ENCODE measurements around the gene STX1B. TPM values are rescaled to one million over a fixed set of nuclear protein-coding genes. Genes with fewer than 3 reads are reported as not detected.

STX1B gene
- total and polyA plus RNA-seq, 8 donors, result 0.16 to 2.4 (median 0.80) TPM

GRCh38 chr16:30972872-30973271, 37.6 kb downstream of the STX1B start:
- Histone ChIP-seq H3K4me1 (no peaks in the 10 kb centered on the region), H3K36me3 (peaks cover 0 to 64% (median 29%) of the 10 kb centered on the region in 3 donors), H3K27me3 (no peaks in the 10 kb centered on the region), H3K9me3 (no peaks in the 10 kb centered on the region), H3K27ac (no peak overlapping the region), H3K4me3 (no peak overlapping the region)
- intact Hi-C loops (cut with DNase I), result no loop called here
- WGBS, 2 donors, result 88 to 90% methylated on average over 7 of the region's 7 CpGs
- DNase-seq (no peak), FAIRE-seq (no peak), ATAC-seq (no peak)
- TF ChIP-seq, protein P1, sequence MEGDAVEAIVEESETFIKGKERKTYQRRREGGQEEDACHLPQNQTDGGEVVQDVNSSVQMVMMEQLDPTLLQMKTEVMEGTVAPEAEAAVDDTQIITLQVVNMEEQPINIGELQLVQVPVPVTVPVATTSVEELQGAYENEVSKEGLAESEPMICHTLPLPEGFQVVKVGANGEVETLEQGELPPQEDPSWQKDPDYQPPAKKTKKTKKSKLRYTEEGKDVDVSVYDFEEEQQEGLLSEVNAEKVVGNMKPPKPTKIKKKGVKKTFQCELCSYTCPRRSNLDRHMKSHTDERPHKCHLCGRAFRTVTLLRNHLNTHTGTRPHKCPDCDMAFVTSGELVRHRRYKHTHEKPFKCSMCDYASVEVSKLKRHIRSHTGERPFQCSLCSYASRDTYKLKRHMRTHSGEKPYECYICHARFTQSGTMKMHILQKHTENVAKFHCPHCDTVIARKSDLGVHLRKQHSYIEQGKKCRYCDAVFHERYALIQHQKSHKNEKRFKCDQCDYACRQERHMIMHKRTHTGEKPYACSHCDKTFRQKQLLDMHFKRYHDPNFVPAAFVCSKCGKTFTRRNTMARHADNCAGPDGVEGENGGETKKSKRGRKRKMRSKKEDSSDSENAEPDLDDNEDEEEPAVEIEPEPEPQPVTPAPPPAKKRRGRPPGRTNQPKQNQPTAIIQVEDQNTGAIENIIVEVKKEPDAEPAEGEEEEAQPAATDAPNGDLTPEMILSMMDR (IDR thresholded peaks at IDR 0.05), result no peak

- Histone ChIP-seq H3K27me3 (no peaks in the 10 kb centered on the region), H3K36me3 (peaks cover 3 to 57% (median 30%) of the 10 kb centered on the region in 3 donors), H3K9me3 (no peaks in the 10 kb centered on the region), H3K4me3 (no peak overlapping the region), H3K27ac (no peak overlapping the region), H3K4me1 (no peaks in the 10 kb centered on the region)
- 93 to 97% methylated on average over 14 of the region's 14 CpGs for WGBS, 2 donors
- ATAC-seq, result no peak
- no peak for FAIRE-seq
- intact Hi-C loops (cut with DNase I), result no loop called here
- TF ChIP-seq, protein P1 (IDR thresholded peaks at IDR 0.05), result no peak
- DNase-seq, result no peak
Observed at GRCh38 chr16:30971298-30971697, 39.1 kb downstream of the STX1B start.

DNA sequence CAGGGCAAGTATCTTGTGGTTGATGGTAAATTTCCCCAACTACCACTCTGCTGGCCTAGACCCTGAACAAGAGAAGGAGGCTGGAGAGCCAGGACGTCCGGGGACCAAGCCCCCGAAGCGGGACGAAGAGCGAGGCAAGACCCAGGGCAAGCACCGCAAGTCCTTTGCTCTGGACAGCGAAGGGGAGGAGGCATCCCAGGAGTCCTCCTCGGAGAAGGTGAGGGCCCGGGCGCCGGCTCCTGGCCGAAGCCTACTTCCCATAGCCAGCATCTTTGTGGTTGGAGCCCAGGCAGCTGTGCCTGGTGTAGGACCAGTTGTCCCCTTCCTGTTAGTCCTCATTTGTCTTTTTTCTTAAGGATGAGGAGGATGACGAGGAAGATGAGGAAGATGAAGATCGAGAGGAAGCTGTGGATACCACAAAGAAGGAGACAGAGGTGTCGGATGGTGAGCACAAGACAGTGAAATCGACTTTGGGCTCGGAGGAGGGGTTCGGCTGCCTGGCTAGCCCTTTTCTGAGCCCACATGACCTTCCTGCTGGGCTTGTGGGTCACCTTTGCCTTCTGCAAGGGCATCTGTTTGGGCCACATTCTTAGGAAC, 41.1 kb downstream of the STX1B start:
- Histone ChIP-seq H3K36me3 (peaks cover 3 to 66% (median 31%) of the 10 kb centered on the region in 3 donors), H3K27me3 (no peaks in the 10 kb centered on the region), H3K4me3 (no peak overlapping the region), H3K27ac (no peak overlapping the region), H3K9me3 (no peaks in the 10 kb centered on the region), H3K4me1 (no peaks in the 10 kb centered on the region)
- TF ChIP-seq, protein P1 (IDR thresholded peaks at IDR 0.05), result no peak
- DNase-seq, result no peak
- ATAC-seq, result no peak
- no peak for FAIRE-seq
- 92 to 95% methylated on average over 19 of the region's 19 CpGs for WGBS, 2 donors
- intact Hi-C loops (cut with DNase I), result no loop called here

DNA sequence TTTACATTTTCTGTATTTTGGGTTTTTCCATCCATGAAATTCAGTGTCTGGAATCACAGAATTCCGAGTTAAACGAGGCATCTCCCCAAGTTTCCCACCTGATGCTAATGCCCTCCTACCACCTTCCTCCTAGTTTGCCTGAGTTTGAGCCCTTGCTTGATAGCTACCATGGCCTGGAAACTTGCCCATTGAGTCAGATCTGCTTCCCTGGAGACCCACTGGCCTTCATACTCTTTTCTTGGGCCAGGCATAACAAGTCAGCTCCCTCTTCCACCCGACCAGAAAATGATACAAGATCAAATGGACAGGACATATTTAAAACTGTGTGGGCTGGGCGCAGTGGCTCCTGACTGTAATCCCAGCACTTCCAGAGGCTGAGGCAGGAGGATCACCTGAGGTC, 42.6 kb downstream of the STX1B start:
- Histone ChIP-seq H3K27me3 (no peaks in the 10 kb centered on the region), H3K4me3 (no peak overlapping the region), H3K27ac (no peak overlapping the region), H3K36me3 (peaks cover 3 to 71% (median 21%) of the 10 kb centered on the region in 3 donors), H3K9me3 (no peaks in the 10 kb centered on the region), H3K4me1 (no peaks in the 10 kb centered on the region)
- DNase-seq (no peak), FAIRE-seq (no peak), ATAC-seq (no peak)
- intact Hi-C loops (cut with DNase I), result no loop called here
- WGBS, 2 donors, result 84 to 85% methylated on average over 4 of the region's 4 CpGs
- TF ChIP-seq, protein P1 (IDR thresholded peaks at IDR 0.05), result no peak

DNA sequence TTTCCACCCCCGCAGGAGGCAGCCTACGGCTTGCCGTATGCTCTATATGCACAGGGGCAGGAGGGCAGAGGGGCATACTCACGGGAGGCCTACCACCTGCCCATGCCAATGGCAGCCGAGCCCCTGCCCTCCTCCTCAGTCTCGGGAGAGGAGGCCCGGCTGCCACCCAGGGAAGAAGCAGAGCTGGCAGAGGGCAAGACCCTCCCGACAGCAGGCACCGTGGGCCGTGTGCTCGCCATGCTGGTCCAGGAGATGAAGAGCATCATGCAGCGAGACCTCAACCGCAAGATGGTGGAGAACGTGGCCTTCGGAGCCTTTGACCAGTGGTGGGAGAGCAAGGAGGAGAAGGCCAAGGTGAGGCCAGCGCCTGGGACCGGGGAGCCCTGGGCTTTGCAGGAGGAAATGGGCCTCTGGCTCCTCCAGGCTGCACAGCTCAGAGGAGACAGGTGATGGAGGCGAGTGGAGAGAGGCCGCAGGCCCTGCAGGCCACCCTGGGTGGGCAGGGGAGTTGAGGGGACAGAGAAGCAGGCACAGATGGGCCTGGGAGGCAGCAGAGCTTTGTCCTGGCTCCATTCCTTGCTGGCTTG, 44.3 kb downstream of the STX1B start:
- Histone ChIP-seq H3K36me3 (peaks cover 8 to 73% (median 15%) of the 10 kb centered on the region in 3 donors), H3K4me1 (no peaks in the 10 kb centered on the region), H3K4me3 (no peak overlapping the region), H3K27me3 (no peaks in the 10 kb centered on the region), H3K9me3 (no peaks in the 10 kb centered on the region), H3K27ac (no peak overlapping the region)
- 93 to 94% methylated on average over 19 of the region's 19 CpGs for WGBS, 2 donors
- no peak for FAIRE-seq
- DNase-seq, result no peak
- intact Hi-C loops (cut with DNase I), result no loop called here
- ATAC-seq, result no peak
- TF ChIP-seq, protein P1 (IDR thresholded peaks at IDR 0.05), result no peak

Measured in pancreas (tissue), 10 donors.